Fibroblast of villous mesenchyme (primary cell): ENCODE data around the gene IMP3. TPM values are rescaled to one million over a fixed set of nuclear protein-coding genes. Genes with fewer than 3 reads are reported as not detected.
"Not testable (repeated sequence)": the region's sequence is repeated elsewhere in the genome, so short reads cannot be mapped to it uniquely, and the experiment has no call there.

Experiments
- DNase-seq: peaks from one replicate; pipeline ENCODE4 v3.0.0-alpha.2; 2010; ENCODE audit warnings: low read depth
- H3K4me3 ChIP-seq: 2 replicates; pipeline ENCODE4 v1.5.1; 2011; ENCODE audit warnings: low read depth, mild to moderate bottlenecking, low read length
- total RNA-seq: library from RNA; depleted of rRNA; stranded (reverse); fragments of >200 nt; gene quantifications from 2 replicates; pipeline ENCODE4 v1.2.3, GENCODE V29; 2012
- TF ChIP-seq, protein P1 (sequence below): IDR thresholded peaks from 2 replicates; pipeline ENCODE4 v1.5.1; 2012; ENCODE audit warnings: low read depth, mild to moderate bottlenecking, low read length; ENCODE audit not compliant: insufficient read depth

The IMP3 gene
- total RNA-seq, 1 donor = 42.3 TPM

DNA sequence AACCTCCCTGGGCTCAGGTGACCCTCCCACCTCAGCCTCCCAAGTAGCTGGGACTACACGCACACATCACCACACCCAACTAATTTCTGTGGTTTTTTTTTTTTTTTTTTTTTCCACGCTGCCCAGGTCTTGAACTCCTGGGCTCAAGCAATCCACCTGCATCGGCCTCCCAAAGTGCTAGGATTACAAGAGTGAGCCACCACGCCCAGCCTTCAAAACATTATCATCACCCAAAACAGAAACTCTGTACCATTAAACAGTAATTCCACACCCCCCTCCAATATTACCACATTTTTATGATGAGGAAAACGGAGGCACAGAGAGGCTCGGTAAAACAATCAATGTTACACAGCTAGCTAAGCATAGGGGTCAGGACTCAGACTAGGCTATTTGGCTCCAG lies 4.0 kb downstream of the IMP3 start:
- H3K4me3 ChIP-seq = no peak overlapping the region
- DNase-seq = no peak
- TF ChIP-seq, protein P1, sequence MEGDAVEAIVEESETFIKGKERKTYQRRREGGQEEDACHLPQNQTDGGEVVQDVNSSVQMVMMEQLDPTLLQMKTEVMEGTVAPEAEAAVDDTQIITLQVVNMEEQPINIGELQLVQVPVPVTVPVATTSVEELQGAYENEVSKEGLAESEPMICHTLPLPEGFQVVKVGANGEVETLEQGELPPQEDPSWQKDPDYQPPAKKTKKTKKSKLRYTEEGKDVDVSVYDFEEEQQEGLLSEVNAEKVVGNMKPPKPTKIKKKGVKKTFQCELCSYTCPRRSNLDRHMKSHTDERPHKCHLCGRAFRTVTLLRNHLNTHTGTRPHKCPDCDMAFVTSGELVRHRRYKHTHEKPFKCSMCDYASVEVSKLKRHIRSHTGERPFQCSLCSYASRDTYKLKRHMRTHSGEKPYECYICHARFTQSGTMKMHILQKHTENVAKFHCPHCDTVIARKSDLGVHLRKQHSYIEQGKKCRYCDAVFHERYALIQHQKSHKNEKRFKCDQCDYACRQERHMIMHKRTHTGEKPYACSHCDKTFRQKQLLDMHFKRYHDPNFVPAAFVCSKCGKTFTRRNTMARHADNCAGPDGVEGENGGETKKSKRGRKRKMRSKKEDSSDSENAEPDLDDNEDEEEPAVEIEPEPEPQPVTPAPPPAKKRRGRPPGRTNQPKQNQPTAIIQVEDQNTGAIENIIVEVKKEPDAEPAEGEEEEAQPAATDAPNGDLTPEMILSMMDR = no peak

DNA sequence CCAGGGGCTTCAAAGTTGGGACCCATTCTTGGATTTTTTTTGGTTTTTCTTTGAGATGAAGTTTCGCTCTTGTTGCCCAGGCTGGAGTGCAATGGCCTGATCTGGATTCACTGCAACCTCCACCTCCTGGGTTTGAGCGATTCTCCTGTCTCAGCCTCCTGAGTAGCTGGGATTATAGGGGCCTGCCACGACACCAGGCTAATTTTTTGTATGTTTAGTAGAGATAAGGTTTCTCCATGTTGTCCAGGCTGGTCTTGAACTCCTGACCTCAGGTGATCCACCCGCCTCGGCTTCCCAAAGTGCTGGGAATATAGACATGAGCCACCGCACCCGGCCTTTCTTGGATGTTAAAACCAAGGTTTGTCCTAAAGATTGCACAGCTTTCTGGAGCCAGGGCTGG lies 6.1 kb downstream of the IMP3 start:
- not testable (repeated sequence) for DNase-seq

DNA sequence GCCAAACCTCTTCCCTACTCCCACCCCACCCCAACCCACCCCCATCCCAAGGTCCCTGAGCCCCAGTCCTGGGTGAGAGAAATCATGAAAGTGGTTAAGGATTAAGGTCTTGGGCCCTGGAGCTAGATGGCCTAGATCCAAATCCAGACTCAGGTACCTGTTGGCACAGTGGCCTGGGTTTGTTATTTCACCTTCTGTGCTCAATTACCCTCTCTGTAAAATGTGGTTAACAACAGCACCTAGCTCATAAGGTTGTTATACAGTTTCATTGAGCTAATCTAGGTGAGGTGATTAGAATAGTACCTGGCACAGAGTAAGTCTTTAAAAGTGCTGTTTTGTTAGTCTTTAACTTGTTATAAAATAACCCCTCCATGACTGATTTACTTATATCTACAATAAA lies 8.1 kb downstream of the IMP3 start:
- TF ChIP-seq, protein P1 = no peak
- no peak overlapping the region for H3K4me3 ChIP-seq
- DNase-seq = no peak

More for the DNA sequence above, 6.1 kb downstream of the IMP3 start:
- not testable (repeated sequence) for H3K4me3 ChIP-seq

DNA sequence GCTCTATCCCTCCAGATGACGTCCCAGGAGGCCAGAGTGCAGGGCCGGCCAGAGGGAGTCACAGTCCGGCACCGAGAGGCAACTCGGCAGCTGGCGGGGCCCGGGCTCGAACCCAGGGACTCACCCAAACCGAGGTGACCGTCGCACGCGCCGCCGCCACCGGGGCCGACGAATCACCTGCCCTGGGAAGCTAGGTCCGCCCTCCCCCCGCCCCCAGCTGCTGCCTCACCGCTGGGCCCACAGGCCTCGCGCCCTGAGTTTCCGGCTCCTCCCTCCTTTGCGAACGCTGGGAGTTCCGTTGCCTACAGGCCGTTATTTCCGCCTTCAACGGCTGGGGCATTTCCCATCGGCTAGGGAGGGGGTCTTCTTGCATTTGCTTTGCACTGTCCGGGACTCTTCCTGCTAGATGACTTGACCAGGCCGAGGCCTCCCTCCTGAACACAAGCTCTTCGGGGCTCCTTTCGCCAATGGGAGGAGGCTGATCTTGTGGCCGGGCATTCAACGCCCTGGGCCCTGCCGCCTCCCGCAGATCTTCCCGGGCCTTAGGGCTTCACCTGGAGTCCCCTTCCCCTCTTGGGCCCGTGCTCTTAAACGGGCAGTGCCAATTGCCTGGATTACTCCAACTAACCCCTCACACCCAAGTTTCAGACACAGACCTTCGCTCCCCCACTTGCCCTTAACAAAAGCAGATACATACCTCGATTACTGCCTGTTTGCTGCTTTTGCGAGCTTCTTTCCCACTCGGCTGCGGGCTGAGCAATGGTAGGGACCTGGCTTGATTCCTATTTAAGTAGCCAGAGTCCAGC lies 14.3 kb downstream of the IMP3 start, which contains the start of gene SNUPN:
SNUPN (minus strand) TSS at position 184 of the 806 bp plus-strand sequence. CDS start 4,674 bp downstream, outside the sequence.
- H3K4me3 ChIP-seq = peak within 1 kb of the TSS; percentile 91
- peak; percentile 92 for DNase-seq
- TF ChIP-seq, protein P1 = no peak

DNA sequence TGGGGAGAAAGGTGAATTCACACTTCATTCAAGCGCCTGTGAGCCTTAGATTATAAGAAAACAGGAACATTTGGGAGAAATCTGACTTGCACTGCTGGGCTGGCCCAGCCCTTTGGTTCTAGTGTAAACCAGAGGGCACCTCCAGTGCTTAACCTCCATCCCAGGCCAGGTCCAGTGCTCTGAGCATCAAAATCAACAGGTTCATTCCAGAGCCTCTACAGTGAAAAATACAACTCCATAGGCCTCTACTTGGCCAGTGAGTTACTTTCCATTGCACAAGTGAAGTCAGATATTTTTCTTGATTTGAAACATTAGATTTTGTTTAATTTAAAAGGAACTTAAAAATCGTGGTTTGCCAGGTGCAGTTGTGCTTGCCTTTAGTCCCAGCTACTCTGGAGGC lies 17.5 kb downstream of the IMP3 start:
- no peak overlapping the region for H3K4me3 ChIP-seq
- DNase-seq = no peak
- TF ChIP-seq, protein P1 = no peak

DNA sequence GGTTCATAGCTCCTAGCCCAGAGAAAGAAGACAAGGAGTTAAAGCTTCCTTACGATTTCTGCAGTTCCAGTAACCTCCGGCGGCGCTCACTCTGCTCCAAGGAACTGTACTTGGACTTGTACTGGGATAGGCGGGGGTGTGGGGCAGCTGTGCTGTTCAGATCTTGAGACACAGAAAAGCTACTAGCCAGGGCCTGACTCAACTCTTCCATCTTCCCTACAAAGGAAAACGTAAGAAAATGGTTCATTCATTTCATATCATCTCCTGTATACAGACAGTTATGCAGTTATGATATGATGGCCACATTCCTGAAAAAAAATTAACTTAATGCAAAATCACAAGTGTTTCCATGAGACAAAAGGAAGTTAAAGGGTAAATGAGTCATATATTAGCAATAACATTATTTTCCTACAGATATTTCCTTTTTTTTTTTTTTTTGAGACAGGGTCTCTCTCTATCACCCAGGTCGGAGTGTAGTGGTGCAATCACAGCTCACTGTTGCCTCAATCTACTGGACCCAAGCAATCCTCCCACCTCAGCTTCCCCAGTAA lies 19.1 kb downstream of the IMP3 start:
- peak; percentile 94 for DNase-seq
- TF ChIP-seq, protein P1 = peak; percentile 45
- peak overlapping the region; percentile 54 for H3K4me3 ChIP-seq

DNA sequence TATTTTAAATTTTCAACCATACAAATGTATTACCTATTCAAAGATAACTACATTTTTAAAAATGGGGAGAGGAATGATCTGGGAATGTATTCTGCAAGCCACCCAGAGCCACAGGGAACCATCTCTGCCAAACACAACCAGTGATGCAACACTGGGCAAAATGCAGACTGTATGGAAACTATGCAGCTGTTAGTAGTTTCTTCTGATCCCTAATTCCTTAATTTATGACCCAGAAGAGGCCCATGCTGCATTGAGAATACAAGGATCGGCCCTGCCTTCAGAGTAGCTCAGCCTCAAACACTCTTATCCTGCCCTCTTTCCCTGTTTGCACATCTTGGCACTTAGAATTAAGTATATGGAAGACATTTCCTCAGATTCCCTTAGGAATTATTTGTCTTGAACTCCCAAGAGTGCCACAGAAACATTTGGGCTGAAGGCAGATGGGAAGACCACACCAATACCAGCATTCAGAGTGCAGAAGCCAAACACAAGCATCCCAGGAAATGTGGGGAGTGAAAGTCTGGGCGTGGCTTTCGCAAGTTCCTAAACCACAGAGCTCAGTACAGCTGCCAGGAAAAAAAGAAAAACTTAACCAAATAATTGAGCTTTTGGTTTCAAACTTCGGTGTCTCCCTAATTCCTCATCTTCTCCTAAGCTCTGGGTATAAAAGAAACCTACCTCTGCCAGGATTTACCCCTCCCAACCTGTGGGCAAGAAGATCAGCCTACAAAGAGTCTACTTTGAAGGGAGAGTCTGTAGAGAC lies 19.8 kb downstream of the IMP3 start:
- TF ChIP-seq, protein P1 = no peak
- DNase-seq = peak; percentile 82
- H3K4me3 ChIP-seq = peak overlapping the region; percentile 54
